HEK293 (cell line): Measurements from ENCODE around the gene FOXG1.

ENCODE experiments used
- CTCF ChIP-seq: fragments of 450-650 bp; formaldehyde crosslinking; IDR thresholded peaks from 2 replicates; pipeline ENCODE4 v1.5.1; 2016; ENCODE audit warnings: missing biosample characterization, missing genetic modification characterization
- ELK4 ChIP-seq: IDR thresholded peaks from 2 replicates; pipeline ENCODE4 v1.6.1; 2011; ENCODE audit warnings: mild to moderate bottlenecking, low read depth, low read length, borderline replicate concordance
- GLI4 ChIP-seq: fragments of 450-650 bp; formaldehyde crosslinking; IDR thresholded peaks from 2 replicates; pipeline ENCODE4 v1.5.1; 2016; ENCODE audit warnings: missing biosample characterization, missing genetic modification characterization
- WT1 ChIP-seq: fragments of 450-650 bp; formaldehyde crosslinking; IDR thresholded peaks from 2 replicates; pipeline ENCODE4 v1.5.1; 2016; ENCODE audit warnings: missing biosample characterization, missing genetic modification characterization
- YY1 ChIP-seq: fragments of 450-650 bp; formaldehyde crosslinking; IDR thresholded peaks from 2 replicates; pipeline ENCODE4 v1.5.1; 2018; ENCODE audit warnings: missing biosample characterization, missing genetic modification characterization
- ZBTB21 ChIP-seq: fragments of 450-650 bp; formaldehyde crosslinking; IDR thresholded peaks from 2 replicates; pipeline ENCODE4 v1.5.1; 2017; ENCODE audit warnings: missing biosample characterization, missing genetic modification characterization
- ZNF311 ChIP-seq: fragments of 450-650 bp; formaldehyde crosslinking; IDR thresholded peaks from 2 replicates; pipeline ENCODE4 v1.5.1; 2017; ENCODE audit warnings: missing biosample characterization, missing genetic modification characterization, borderline replicate concordance
- ZNF571 ChIP-seq: fragments of 450-650 bp; formaldehyde crosslinking; IDR thresholded peaks from 2 replicates; pipeline ENCODE4 v1.5.0; 2017; ENCODE audit warnings: missing biosample characterization, missing genetic modification characterization
- ZNF843 ChIP-seq: fragments of 450-650 bp; formaldehyde crosslinking; IDR thresholded peaks from 2 replicates; pipeline ENCODE4 v1.5.1; 2016; ENCODE audit warnings: missing biosample characterization, missing genetic modification characterization

- TF ChIP-seq CTCF (tag by site-specific recombination) (no peak), ZNF843 (tag by site-specific recombination) (no peak), WT1 (no peak), YY1 (no peak), GLI4 (no peak), ZNF311 (tag by site-specific recombination) (no peak), ELK4 (no peak), ZBTB21 (no peak), ZNF571 (tag by site-specific recombination) (no peak)
Observed at GRCh38 chr14:28758885-28759652, 7.5 kb upstream of the FOXG1 start.
